ENCODE data around the gene ADARB2.

The ADARB2 gene

DNA sequence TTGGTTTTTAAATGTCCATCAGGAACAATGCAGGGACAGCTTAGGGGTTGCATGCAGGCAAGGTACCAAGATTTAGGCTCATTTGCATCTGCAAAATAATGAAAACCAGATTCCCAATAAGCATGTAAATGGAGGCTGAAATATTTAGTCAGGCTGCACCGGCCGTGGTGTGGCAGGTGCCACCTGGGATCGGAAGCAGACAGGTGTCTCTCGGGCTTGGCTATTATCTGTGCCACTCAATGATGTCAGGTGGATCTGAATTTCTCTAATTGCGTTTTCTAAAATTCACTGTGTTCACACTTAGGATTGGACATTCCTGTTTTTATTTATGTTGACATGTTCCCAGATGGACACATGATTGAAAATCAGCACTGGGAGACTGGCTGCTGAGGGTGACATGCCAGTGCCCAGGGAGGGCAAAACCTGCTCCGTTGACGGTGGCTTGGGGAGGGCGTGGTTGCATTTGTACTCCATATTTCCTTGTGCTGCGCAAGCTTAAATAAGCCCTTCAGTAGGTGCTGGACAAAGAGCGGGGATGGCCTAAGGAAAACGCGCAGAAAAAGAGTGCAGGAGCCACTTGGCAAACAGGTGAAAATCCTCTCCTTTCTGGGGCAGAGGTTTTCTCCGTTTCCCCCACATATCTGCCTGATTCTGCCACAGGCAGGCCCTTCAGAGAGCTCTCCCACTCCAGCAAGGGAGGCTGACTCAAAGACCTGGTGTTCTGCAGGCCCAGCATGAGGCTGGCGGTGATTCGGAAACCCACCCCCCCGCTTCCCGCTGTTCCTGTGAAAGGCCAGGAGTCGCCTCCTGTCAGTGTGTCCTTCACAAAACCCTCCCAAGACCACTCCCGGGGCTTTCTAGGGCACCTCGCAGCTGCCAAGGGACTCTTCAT, 538.6 kb downstream of the ADARB2 start:
- DNase-seq (ENCODE audit: low read depth, low spot score), result no peak
- H3K4me3 ChIP-seq (ENCODE audit: low read depth, low read length), result no peak overlapping the region
- CTCF ChIA-PET, result no interaction called here
- POLR2A ChIA-PET, result no interaction called here
- TF ChIP-seq, protein P1, sequence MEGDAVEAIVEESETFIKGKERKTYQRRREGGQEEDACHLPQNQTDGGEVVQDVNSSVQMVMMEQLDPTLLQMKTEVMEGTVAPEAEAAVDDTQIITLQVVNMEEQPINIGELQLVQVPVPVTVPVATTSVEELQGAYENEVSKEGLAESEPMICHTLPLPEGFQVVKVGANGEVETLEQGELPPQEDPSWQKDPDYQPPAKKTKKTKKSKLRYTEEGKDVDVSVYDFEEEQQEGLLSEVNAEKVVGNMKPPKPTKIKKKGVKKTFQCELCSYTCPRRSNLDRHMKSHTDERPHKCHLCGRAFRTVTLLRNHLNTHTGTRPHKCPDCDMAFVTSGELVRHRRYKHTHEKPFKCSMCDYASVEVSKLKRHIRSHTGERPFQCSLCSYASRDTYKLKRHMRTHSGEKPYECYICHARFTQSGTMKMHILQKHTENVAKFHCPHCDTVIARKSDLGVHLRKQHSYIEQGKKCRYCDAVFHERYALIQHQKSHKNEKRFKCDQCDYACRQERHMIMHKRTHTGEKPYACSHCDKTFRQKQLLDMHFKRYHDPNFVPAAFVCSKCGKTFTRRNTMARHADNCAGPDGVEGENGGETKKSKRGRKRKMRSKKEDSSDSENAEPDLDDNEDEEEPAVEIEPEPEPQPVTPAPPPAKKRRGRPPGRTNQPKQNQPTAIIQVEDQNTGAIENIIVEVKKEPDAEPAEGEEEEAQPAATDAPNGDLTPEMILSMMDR (IDR thresholded peaks at IDR 0.05; ENCODE audit: insufficient read depth, low read length, missing control alignments), result no peak

DNA sequence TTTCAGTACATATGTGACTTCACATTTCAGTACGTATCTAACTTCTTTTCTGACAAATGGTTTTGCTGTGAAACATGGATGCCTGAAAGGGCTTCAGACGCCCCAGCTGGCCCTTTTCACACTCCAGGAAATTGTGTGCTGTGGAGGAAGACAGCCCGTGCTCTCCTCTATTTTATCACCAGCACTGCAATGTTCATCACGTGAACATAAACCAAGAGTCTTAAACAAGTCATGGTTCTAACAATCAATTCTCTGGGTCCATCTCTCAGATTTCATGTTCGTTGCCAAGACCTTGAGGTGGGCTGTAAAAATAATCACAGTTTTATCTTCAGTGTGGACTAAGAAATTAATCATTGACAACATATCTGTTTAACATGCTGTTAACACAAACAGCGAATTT, 539.9 kb downstream of the ADARB2 start:
- CTCF ChIA-PET, result no interaction called here
- POLR2A ChIA-PET, result no interaction called here
- TF ChIP-seq, protein P1 (IDR thresholded peaks at IDR 0.05; ENCODE audit: insufficient read depth, low read length, missing control alignments), result no peak
- no peak overlapping the region for H3K4me3 ChIP-seq (ENCODE audit: low read depth, low read length)
- DNase-seq (ENCODE audit: low read depth, low spot score), result no peak

DNA sequence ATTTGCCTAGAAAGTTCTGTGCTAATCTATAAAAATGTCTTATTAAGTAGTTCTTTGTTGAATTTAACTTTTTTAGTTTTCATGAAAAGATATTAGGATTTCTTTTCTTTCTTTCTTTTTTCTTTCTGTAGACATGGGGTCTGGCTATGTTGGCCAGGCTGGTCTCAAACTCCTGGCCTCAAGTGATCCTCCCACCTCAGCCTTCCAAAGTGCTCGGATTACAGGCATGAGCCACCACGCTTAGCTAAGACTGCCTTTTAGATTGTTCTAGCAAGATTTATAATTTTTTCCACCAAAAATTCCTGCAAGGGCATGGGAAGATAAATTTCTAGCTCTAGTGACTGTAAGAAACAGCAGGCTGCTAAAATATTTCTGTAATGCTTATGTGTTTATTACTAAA, 540.7 kb downstream of the ADARB2 start:
- CTCF ChIA-PET, result interaction anchor here (0.9 kb wide), 1 partner anchor 39 kb away, joined by 3 read pairs; no protein-coding TSS in a partner anchor

DNA sequence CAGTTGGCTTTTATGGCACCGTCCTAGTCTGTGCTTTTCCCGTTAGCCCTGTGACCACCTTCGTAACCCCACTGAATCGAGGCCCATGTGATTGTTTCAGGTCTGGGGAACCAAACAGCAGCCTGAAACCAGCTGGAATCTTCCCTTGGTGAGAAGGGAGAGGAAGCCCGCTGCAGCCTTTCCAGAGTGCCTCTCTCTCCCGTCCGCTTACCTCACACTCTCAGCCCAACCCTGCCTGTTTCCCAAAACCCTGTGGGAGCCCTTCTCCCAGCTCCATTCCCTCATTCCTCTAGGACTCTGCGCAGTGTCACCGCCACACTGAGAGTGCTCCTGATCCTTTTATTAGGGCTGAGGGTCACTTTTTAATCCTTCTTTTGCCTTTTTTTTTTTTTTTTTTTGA, 541.5 kb downstream of the ADARB2 start:
- TF ChIP-seq, protein P1 (IDR thresholded peaks at IDR 0.05; ENCODE audit: insufficient read depth, low read length, missing control alignments), result no peak
- DNase-seq (ENCODE audit: low read depth, low spot score), result no peak
- ChIA-PET POLR2A (no interaction called here), CTCF (no interaction called here)
- H3K4me3 ChIP-seq (ENCODE audit: low read depth, low read length), result no peak overlapping the region

More for the DNA sequence above, 540.7 kb downstream of the ADARB2 start:
- TF ChIP-seq, protein P1 (IDR thresholded peaks at IDR 0.05; ENCODE audit: insufficient read depth, low read length, missing control alignments), result no peak
- no peak for DNase-seq (ENCODE audit: low read depth, low spot score)
- H3K4me3 ChIP-seq (ENCODE audit: low read depth, low read length), result no peak overlapping the region
- POLR2A ChIA-PET, result no interaction called here

DNA sequence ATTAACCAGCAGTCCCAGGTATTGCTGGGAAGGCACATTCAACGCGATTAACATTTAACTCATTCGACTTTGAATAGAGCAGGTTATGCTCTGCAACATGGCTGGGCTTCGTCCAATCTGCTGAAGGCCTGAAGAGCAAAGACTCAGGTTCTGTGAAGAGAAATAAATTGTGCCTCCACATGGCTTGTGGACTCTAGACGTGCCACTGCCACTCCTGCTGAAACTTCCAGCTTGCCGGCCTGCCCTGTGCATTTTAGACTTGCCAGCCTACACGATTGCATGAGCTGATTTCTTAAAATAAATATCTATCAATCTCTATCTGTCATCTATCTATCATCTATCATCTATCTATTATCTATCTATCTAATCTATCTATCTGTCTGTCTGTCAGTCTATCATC, 543.2 kb downstream of the ADARB2 start:
- POLR2A ChIA-PET, result no interaction called here
- TF ChIP-seq, protein P1 (IDR thresholded peaks at IDR 0.05; ENCODE audit: insufficient read depth, low read length, missing control alignments), result no peak
- DNase-seq (ENCODE audit: low read depth, low spot score), result no peak
- CTCF ChIA-PET, result no interaction called here
- no peak overlapping the region for H3K4me3 ChIP-seq (ENCODE audit: low read depth, low read length)

DNA sequence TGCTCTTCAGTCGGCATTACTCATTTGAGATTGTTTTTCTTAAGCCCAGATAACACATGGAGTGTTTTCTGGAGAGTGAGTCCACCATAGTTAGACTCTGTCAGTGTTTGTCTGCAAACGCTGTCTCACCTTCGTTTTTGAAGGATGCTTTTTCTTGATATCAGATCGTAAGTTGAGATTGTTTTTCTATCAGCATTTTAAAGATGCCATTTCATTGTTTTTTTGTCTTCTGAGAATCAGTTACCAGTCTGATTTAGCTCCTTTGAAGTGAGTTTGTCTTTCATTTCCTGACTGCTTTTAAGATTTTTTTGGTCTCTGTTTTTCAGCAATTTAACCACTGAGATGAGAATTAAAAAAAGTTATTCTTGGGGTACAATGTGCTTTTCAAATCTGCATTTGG, 543.8 kb downstream of the ADARB2 start:
- ChIA-PET POLR2A (no interaction called here), CTCF (no interaction called here)
- TF ChIP-seq, protein P1 (IDR thresholded peaks at IDR 0.05; ENCODE audit: insufficient read depth, low read length, missing control alignments), result no peak
- DNase-seq (ENCODE audit: low read depth, low spot score), result no peak
- no peak overlapping the region for H3K4me3 ChIP-seq (ENCODE audit: low read depth, low read length)

Data from AG04449 (cell line).